GM23248 (cell line): Measurements from ENCODE around the gene TTC1. TPM values are rescaled to one million over a fixed set of nuclear protein-coding genes. Genes with fewer than 3 reads are reported as not detected.

Experiments used
- DNase-seq: peaks from one replicate; pipeline ENCODE4 v3.0.0-alpha.2; 2015
- H2AFZ ChIP-seq: fragments of 200-600 bp; sonication (generic); 2 replicates; pipeline ENCODE4 v1.6.1; 2016; ENCODE audit warnings: antibody characterized with exemption
- H3F3A ChIP-seq: fragments of 200-600 bp; sonication (generic); 2 replicates; pipeline ENCODE4 v1.6.1; 2016; ENCODE audit warnings: mild to moderate bottlenecking, antibody characterized with exemption, mixed run types; ENCODE audit not compliant: insufficient read depth
- H3K27ac ChIP-seq: fragments of 200-600 bp; sonication (generic); 2 replicates; pipeline ENCODE4 v1.5.1; 2016; ENCODE audit warnings: mild to moderate bottlenecking
- H3K27me3 ChIP-seq: fragments of 200-600 bp; sonication (generic); replicated peaks from 2 replicates; pipeline ENCODE4 v1.6.1; 2016; ENCODE audit warnings: mild to moderate bottlenecking; ENCODE audit not compliant: insufficient read depth
- H3K36me3 ChIP-seq: fragments of 200-600 bp; sonication (generic); 2 replicates; pipeline ENCODE4 v1.6.1; 2016; ENCODE audit warnings: low read depth, mild to moderate bottlenecking
- H3K4me1 ChIP-seq: fragments of 200-600 bp; sonication (generic); 2 replicates; pipeline ENCODE4 v1.6.1; 2016; ENCODE audit warnings: mild to moderate bottlenecking; ENCODE audit not compliant: insufficient read depth
- H3K4me2 ChIP-seq: fragments of 200-600 bp; sonication (generic); one replicate; pipeline ENCODE4 v1.6.1; 2016; ENCODE audit warnings: mild to moderate bottlenecking; ENCODE audit not compliant: unreplicated experiment
- H3K4me3 ChIP-seq: fragments of 200-600 bp; sonication (generic); 2 replicates; pipeline ENCODE4 v1.5.1; 2016; ENCODE audit warnings: mild to moderate bottlenecking
- H3K79me2 ChIP-seq: fragments of 200-600 bp; sonication (generic); 2 replicates; pipeline ENCODE4 v1.6.1; 2016; ENCODE audit warnings: mild to moderate bottlenecking; ENCODE audit not compliant: insufficient read depth
- H3K9ac ChIP-seq: fragments of 200-600 bp; sonication (generic); 2 replicates; pipeline ENCODE4 v1.6.1; 2016; ENCODE audit warnings: mild to moderate bottlenecking
- H3K9me2 ChIP-seq: fragments of 200-600 bp; sonication (generic); 2 replicates; pipeline ENCODE4 v1.6.1; 2016; ENCODE audit warnings: mixed run types, mild to moderate bottlenecking, moderate library complexity; ENCODE audit not compliant: insufficient read depth
- H3K9me3 ChIP-seq: fragments of 200-600 bp; sonication (generic); one replicate; pipeline ENCODE4 v1.6.1; 2017; ENCODE audit warnings: low read depth
- H4K20me1 ChIP-seq: fragments of 200-600 bp; sonication (generic); 2 replicates; pipeline ENCODE4 v1.6.0; 2016; ENCODE audit not compliant: insufficient read depth
- EZH2 ChIP-seq: fragments of 200-600 bp; sonication (generic); IDR thresholded peaks from 2 replicates; pipeline ENCODE4 v1.6.1; 2018; ENCODE audit warnings: antibody characterized with exemption, mild to moderate bottlenecking; ENCODE audit not compliant: insufficient read depth, poor library complexity, severe bottlenecking
- EZH2phosphoT487 ChIP-seq: fragments of 200-600 bp; sonication (generic); IDR thresholded peaks from 2 replicates; pipeline ENCODE4 v1.6.1; 2018; ENCODE audit warnings: antibody characterized with exemption, moderate library complexity, mild to moderate bottlenecking, low read depth; ENCODE audit not compliant: insufficient read depth
- WGBS, 2 experiments: methylation state at CpG; one replicate each; pipeline ENCODE4 v1.1.6; 2015 to 2017; ENCODE audit warnings: low lambda C conversion rate in 2 of 2, low coverage in 1 of 2; ENCODE audit errors: missing lambda C conversion rate in 2 of 2; 5-methylcytosine and 5-hydroxymethylcytosine counted together
- in situ Hi-C: fragments of 300-500 bp; cut with MboI; formaldehyde crosslinking; loops from 2 replicates; pipeline ENCODE4 v1.15.0; 2020
- polyA plus RNA-seq: library from polyadenylated mRNA; unstranded; fragments of >200 nt; fragmentation: Nextera tagmentation; extraction: Ambion mirVana; gene quantifications from 2 replicates; pipeline ENCODE4 v1.2.1, GENCODE V29; 2016
- total RNA-seq: library from RNA; depleted of rRNA; stranded (reverse); fragments of >200 nt; shearing (Covaris generic); gene quantifications from 2 replicates; pipeline ENCODE4 v1.2.3, GENCODE V29; 2014

The TTC1 gene
- total and polyA plus RNA-seq, 2 experiments from 2014 or later = 39.9 to 67.7 TPM

GRCh38 chr5:160047423-160047822 lies 38.5 kb downstream of the TTC1 start:
- Histone ChIP-seq H3F3A (no peaks in the 10 kb centered on the region), H2AFZ (no peak overlapping the region), H3K27ac (no peak overlapping the region), H4K20me1 (no peaks in the 10 kb centered on the region), H3K36me3 (peaks cover 27% of the 10 kb centered on the region), H3K9ac (no peak overlapping the region), H3K27me3 (no peaks in the 10 kb centered on the region), H3K4me2 (no peak overlapping the region), H3K79me2 (no peaks in the 10 kb centered on the region), H3K9me2 (no peaks in the 10 kb centered on the region), H3K4me3 (no peak overlapping the region), H3K9me3 (no peaks in the 10 kb centered on the region), H3K4me1 (peaks cover 15% of the 10 kb centered on the region)
- in situ Hi-C loops = no loop called here
- no peak for DNase-seq
- WGBS, 2 experiments = 60 to 61% methylated on average over 3 of the region's 3 CpGs
- TF ChIP-seq EZH2 (no peak), EZH2phosphoT487 (no peak)

- Histone ChIP-seq H3K4me1 (peaks cover 15% of the 10 kb centered on the region), H3K9me2 (no peaks in the 10 kb centered on the region), H4K20me1 (no peaks in the 10 kb centered on the region), H3K36me3 (peaks cover 34% of the 10 kb centered on the region), H3K79me2 (no peaks in the 10 kb centered on the region), H3K27me3 (no peaks in the 10 kb centered on the region), H2AFZ (no peak overlapping the region), H3K4me3 (no peak overlapping the region), H3F3A (no peaks in the 10 kb centered on the region), H3K9ac (no peak overlapping the region), H3K4me2 (no peak overlapping the region), H3K9me3 (no peaks in the 10 kb centered on the region), H3K27ac (no peak overlapping the region)
- 55 to 59% methylated on average over 9 of the region's 9 CpGs for WGBS, 2 experiments
- no peak for TF ChIP-seq EZH2phosphoT487
- no peak for TF ChIP-seq EZH2
- DNase-seq = no peak
- in situ Hi-C loops = no loop called here
Observed at GRCh38 chr5:160048131-160048530, 39.2 kb downstream of the TTC1 start.

- H3K36me3 ChIP-seq = peaks cover 35% of the 10 kb centered on the region
- H4K20me1 ChIP-seq = no peaks in the 10 kb centered on the region
- no peak overlapping the region for H3K4me2 ChIP-seq
- no peaks in the 10 kb centered on the region for H3K9me3 ChIP-seq
- H3F3A ChIP-seq = 0 out of 2 replicates have a peak, but pooled peaks cover 6% of the 10 kb centered on the region
- TF ChIP-seq EZH2phosphoT487 (no peak), EZH2 (no peak)
- H3K27me3 ChIP-seq = no peaks in the 10 kb centered on the region
- in situ Hi-C loops = no loop called here
- peaks cover 19% of the 10 kb centered on the region for H3K4me1 ChIP-seq
- no peak overlapping the region for H3K4me3 ChIP-seq
- H2AFZ ChIP-seq = no peak overlapping the region
- WGBS, 2 experiments = 65 to 66% methylated on average over 3 of the region's 3 CpGs
- no peak overlapping the region for H3K9ac ChIP-seq
- H3K9me2 ChIP-seq = no peaks in the 10 kb centered on the region
- H3K79me2 ChIP-seq = no peaks in the 10 kb centered on the region
- no peak for DNase-seq
- H3K27ac ChIP-seq = no peak overlapping the region
Observed at GRCh38 chr5:160049099-160049498, 40.2 kb downstream of the TTC1 start.

- 91 to 93% methylated on average over 1 of the region's 1 CpG for WGBS, 2 experiments
- Histone ChIP-seq H3F3A (0 out of 2 replicates have a peak, but pooled peaks cover 6% of the 10 kb centered on the region), H3K27me3 (no peaks in the 10 kb centered on the region), H4K20me1 (no peaks in the 10 kb centered on the region), H3K9ac (no peak overlapping the region), H3K36me3 (peaks cover 34% of the 10 kb centered on the region), H3K79me2 (no peaks in the 10 kb centered on the region), H3K4me2 (no peak overlapping the region), H2AFZ (no peak overlapping the region), H3K4me1 (peaks cover 15% of the 10 kb centered on the region), H3K4me3 (no peak overlapping the region), H3K27ac (no peak overlapping the region), H3K9me3 (no peaks in the 10 kb centered on the region), H3K9me2 (no peaks in the 10 kb centered on the region)
- peak; percentile 27 for DNase-seq
- in situ Hi-C loops = no loop called here
- TF ChIP-seq EZH2phosphoT487 (no peak), EZH2 (no peak)
Observed at GRCh38 chr5:160054047-160054446, 45.1 kb downstream of the TTC1 start.

GRCh38 chr5:160054831-160055230 lies 45.9 kb downstream of the TTC1 start:
- H3K4me2 ChIP-seq = no peak overlapping the region
- peaks cover 15% of the 10 kb centered on the region for H3K4me1 ChIP-seq
- no peak overlapping the region for H3K9ac ChIP-seq
- TF ChIP-seq EZH2 = no peak
- TF ChIP-seq EZH2phosphoT487 = no peak
- no peaks in the 10 kb centered on the region for H3K9me2 ChIP-seq
- peak; percentile 67 for DNase-seq
- WGBS, 2 experiments = 96 to 100% methylated on average over 2 of the region's 2 CpGs
- 0 out of 2 replicates have a peak, but pooled peaks cover 6% of the 10 kb centered on the region for H3F3A ChIP-seq
- in situ Hi-C loops = no loop called here
- peaks cover 29% of the 10 kb centered on the region for H3K36me3 ChIP-seq
- no peak overlapping the region for H3K27ac ChIP-seq
- H4K20me1 ChIP-seq = no peaks in the 10 kb centered on the region
- no peaks in the 10 kb centered on the region for H3K9me3 ChIP-seq
- H3K4me3 ChIP-seq = no peak overlapping the region
- H3K79me2 ChIP-seq = no peaks in the 10 kb centered on the region
- H3K27me3 ChIP-seq = no peaks in the 10 kb centered on the region
- H2AFZ ChIP-seq = no peak overlapping the region
